Measurements from ENCODE around the gene DCUN1D3.

The DCUN1D3 gene

DNA sequence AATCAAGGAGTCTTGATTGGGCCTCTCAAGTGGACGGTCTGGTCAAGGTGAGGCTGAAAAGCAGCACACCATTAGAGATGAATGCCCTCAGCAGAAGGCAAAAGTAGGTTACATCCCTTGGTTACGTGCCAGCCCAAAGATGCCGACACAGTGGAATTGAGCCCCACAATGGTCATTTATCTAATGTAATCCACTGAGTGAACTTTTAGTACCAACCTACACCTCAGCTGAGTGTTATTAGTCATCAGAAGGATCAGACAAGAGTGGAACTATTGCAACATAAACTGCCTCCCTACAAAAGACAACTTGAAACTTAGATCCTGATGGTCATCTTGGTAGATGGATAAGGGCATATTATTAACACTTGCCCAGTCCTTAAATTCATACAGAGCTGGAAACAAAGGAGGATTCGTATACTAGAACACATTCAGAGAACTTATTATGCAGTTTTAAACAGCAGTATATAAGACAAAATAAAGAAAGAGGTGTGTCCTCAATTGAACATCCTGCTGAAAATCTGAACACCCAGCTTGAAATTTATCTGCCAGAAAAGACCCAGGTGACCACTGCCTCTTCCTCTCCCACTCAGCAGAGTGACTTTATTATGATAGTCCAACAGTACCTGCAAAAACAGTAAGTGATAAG is 2.8 kb downstream of the DCUN1D3 start:
- Histone ChIP-seq H3K4me2 (ENCODE audit: low read length) (no peak overlapping the region), H3K9me3 (ENCODE audit: low read length) (no peaks in the 10 kb centered on the region; the same call in 1 of the 2 replicates), H3K79me2 (ENCODE audit: insufficient read depth, low read length) (no peaks in the 10 kb centered on the region), H3K4me1 (ENCODE audit: insufficient read depth, low read length, severe bottlenecking) (peaks cover 23% of the 10 kb centered on the region), H3K27me3 (ENCODE audit: insufficient read depth, low read length) (no peaks in the 10 kb centered on the region), H3K9ac (ENCODE audit: low read length) (no peak overlapping the region), H4K20me1 (ENCODE audit: insufficient read depth, low read length) (no peaks in the 10 kb centered on the region), H3K4me3 (ENCODE audit: low read depth, low read length, poor library complexity, severe bottlenecking) (no peak overlapping the region), H3K36me3 (ENCODE audit: insufficient read depth, low read length) (peaks cover 16% of the 10 kb centered on the region), H3K27ac (ENCODE audit: low read depth, low read length, poor library complexity, severe bottlenecking) (no peak overlapping the region), H3K9me2 (ENCODE audit: low read depth, low read length) (no peaks in the 10 kb centered on the region), H2AFZ (ENCODE audit: low read length) (no peak overlapping the region), H3F3A (ENCODE audit: insufficient read depth, low read length) (0 out of 2 replicates have a peak, but pooled peaks cover 6% of the 10 kb centered on the region)
- TF ChIP-seq EZH2 (IDR thresholded peaks at IDR 0.05; ENCODE audit: borderline replicate concordance, low read length), result no peak
- no peak for TF ChIP-seq CTCF (IDR thresholded peaks at IDR 0.05; ENCODE audit: low read length)

- no peak overlapping the region for H3K4me3 ChIP-seq (ENCODE audit: low read depth, low read length, poor library complexity, severe bottlenecking)
- H3F3A ChIP-seq (ENCODE audit: insufficient read depth, low read length), result 0 out of 2 replicates have a peak, but pooled peaks cover 6% of the 10 kb centered on the region
- no peak overlapping the region for H3K27ac ChIP-seq (ENCODE audit: low read depth, low read length, poor library complexity, severe bottlenecking)
- no peaks in the 10 kb centered on the region for H3K9me2 ChIP-seq (ENCODE audit: low read depth, low read length)
- H3K9me3 ChIP-seq (ENCODE audit: low read length), result no peaks in the 10 kb centered on the region; the same call in 1 of the 2 replicates
- H3K36me3 ChIP-seq (ENCODE audit: insufficient read depth, low read length), result peaks cover 19% of the 10 kb centered on the region
- H2AFZ ChIP-seq (ENCODE audit: low read length), result no peak overlapping the region
- H3K27me3 ChIP-seq (ENCODE audit: insufficient read depth, low read length), result no peaks in the 10 kb centered on the region
- H3K9ac ChIP-seq (ENCODE audit: low read length), result no peak overlapping the region
- H3K4me1 ChIP-seq (ENCODE audit: insufficient read depth, low read length, severe bottlenecking), result peaks cover 7% of the 10 kb centered on the region
- H3K79me2 ChIP-seq (ENCODE audit: insufficient read depth, low read length), result no peaks in the 10 kb centered on the region
- no peak overlapping the region for H3K4me2 ChIP-seq (ENCODE audit: low read length)
- H4K20me1 ChIP-seq (ENCODE audit: insufficient read depth, low read length), result no peaks in the 10 kb centered on the region
- TF ChIP-seq CTCF (IDR thresholded peaks at IDR 0.05; ENCODE audit: low read length) (no peak), EZH2 (IDR thresholded peaks at IDR 0.05; ENCODE audit: borderline replicate concordance, low read length) (no peak)
Observed at GRCh38 chr16:20894388-20894787, 5.8 kb downstream of the DCUN1D3 start.

DNA sequence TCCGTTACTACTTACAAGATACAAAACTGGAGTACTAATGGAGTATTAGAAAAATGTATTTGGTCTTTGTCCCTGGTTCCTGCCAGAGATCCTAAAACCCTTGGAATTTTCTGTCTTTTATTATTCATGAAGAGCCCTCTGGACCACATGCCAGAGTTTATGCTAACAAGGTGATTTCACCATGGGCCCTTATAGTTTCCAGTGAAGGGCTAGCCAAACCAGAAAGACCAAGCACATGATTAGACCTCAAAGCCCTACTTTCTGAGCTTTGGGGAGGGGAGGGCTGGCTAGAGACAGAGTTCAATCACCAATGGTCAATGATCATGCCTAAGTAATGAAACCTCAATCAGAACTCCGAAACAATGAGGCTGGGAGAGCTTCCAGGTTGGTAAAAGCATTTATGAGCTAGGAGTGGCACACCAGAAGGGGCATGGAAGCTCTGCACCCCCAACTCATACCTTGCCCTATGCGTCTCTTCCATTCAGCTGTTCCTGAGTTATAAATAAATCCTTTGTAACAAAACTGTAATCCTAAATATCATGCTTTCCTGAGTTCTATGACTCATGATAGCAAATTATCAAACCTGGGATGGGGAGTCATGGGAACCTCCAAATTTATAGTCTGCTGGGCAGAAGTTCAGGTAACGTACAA is 10.4 kb downstream of the DCUN1D3 start:
- Histone ChIP-seq H3K27me3 (ENCODE audit: insufficient read depth, low read length) (no peaks in the 10 kb centered on the region), H3K4me3 (ENCODE audit: low read depth, low read length, poor library complexity, severe bottlenecking) (no peak overlapping the region), H3K9me2 (ENCODE audit: low read depth, low read length) (no peaks in the 10 kb centered on the region), H4K20me1 (ENCODE audit: insufficient read depth, low read length) (no peaks in the 10 kb centered on the region), H3K79me2 (ENCODE audit: insufficient read depth, low read length) (no peaks in the 10 kb centered on the region), H3F3A (ENCODE audit: insufficient read depth, low read length) (no peaks in the 10 kb centered on the region), H3K4me2 (ENCODE audit: low read length) (no peak overlapping the region), H3K9me3 (ENCODE audit: low read length) (no peaks in the 10 kb centered on the region), H3K27ac (ENCODE audit: low read depth, low read length, poor library complexity, severe bottlenecking) (no peak overlapping the region), H3K9ac (ENCODE audit: low read length) (no peak overlapping the region), H3K4me1 (ENCODE audit: insufficient read depth, low read length, severe bottlenecking) (no peaks in the 10 kb centered on the region), H3K36me3 (ENCODE audit: insufficient read depth, low read length) (peaks cover 6% of the 10 kb centered on the region; the same call in 1 of the 2 replicates), H2AFZ (ENCODE audit: low read length) (no peak overlapping the region)
- TF ChIP-seq EZH2 (IDR thresholded peaks at IDR 0.05; ENCODE audit: borderline replicate concordance, low read length) (no peak), CTCF (IDR thresholded peaks at IDR 0.05; ENCODE audit: low read length) (no peak)
